DOHH2 (cell line): ENCODE results near the gene SRSF12.

Source experiments
- CTCF ChIP-seq: fragments of 200-600 bp; sonication (generic); IDR thresholded peaks from one replicate; pipeline ENCODE4 v1.5.1; 2014; ENCODE audit warnings: antibody characterized with exemption, mild to moderate bottlenecking, low read depth, low read length; ENCODE audit not compliant: poor library complexity, severe bottlenecking
- EZH2phosphoT487 ChIP-seq: fragments of 200-600 bp; sonication (generic); IDR thresholded peaks from 2 replicates; pipeline ENCODE4 v1.6.1; 2017; ENCODE audit warnings: borderline replicate concordance, mild to moderate bottlenecking, antibody characterized with exemption, low read length, moderate library complexity, mixed read lengths

- no peak for TF ChIP-seq CTCF
- TF ChIP-seq EZH2phosphoT487, result no peak
Measured at GRCh38 chr6:89134723-89135122, 16.9 kb upstream of the SRSF12 start.
